IPS DF 19.7 (cell line): ENCODE results near the gene ARHGEF28.

Experiments
- DNase-seq: peaks from one replicate; pipeline ENCODE4 v3.0.0-alpha.2; 2013; ENCODE audit warnings: low read depth, low spot score

The ARHGEF28 gene

DNA sequence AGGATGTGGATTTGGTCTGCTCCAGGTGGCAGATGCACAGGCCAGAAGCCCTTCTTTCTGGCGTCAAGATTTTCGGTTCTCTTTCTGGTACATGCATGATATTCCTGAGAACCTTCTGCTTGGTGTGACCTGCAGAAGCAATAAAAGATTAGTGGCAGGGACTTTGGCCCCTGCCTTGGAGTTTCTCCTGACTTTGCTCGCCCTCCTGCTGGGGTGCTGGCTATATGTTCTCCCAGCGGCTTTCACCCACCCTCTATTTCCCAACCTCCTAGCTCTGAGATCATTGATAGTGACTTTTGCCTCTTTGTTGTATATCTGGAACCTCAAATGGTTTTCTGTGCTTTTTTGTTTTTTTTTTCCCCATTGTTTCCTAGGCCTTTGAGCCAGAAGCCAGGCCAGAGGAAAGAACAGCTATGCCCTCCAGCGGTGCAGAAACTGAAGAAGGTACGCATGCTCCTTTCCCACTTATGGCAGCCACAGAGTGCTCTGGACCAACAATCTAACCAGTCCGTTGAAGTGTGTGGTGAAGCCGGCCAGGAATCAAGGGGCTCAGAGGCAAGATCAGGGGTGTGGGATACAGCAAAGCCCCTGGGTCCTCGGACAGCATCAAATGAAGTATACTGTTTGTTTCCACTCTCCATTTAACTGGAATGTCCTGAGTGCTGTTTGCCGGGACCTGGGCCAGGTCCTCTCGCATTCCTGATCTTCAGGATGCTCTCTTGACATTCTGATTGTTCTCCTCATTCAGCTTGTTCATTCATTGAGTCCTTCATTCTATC, 154.5 kb downstream of the ARHGEF28 start:
- no peak for DNase-seq

- no peak for DNase-seq
Measured at GRCh38 chr5:73781107-73781768, 155.2 kb downstream of the ARHGEF28 start.

DNA sequence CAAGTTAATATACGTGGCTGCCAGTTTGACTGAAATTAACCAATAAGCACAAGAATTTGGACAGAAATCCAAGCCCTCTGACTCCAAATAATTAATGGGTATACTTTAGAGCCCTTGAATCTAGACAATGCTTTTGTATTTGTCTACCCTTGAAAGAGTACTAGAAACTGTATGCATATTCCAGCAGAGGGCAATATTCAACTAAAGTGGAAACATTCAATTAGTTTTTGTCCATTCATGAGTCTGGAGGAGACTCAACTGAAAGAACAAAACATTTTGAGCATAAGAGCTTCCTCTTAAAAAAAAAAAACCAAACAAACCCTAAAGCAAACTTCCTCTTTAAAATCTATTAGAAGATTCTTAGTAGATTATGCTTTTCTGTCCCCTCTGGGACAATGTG, 157.8 kb downstream of the ARHGEF28 start:
- no peak for DNase-seq

GRCh38 chr5:73786043-73786831, 160.2 kb downstream of the ARHGEF28 start:
- DNase-seq, result no peak

DNA sequence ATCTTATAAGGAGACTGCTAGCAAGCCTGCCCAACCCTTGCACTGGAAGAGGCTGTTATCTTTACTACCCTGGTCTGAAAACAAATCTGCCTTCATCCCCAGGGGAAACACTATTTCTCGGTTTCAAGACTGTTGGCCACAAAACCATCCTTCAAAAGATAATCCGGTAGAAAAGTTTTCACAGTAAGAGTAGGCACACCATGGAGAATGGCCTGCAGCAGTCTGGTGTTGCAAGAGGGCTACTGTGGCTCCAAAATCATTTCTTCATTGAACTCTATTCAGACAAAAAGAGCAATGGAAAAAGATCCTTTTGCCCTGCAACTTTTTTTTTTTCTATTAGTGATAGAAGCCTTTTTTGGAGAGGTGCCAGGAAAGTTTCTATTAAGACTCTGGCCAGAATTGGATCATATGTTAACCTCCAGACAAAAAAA, 163.9 kb downstream of the ARHGEF28 start:
- no peak for DNase-seq

GRCh38 chr5:73791389-73791788, 165.4 kb downstream of the ARHGEF28 start:
- no peak for DNase-seq

DNA sequence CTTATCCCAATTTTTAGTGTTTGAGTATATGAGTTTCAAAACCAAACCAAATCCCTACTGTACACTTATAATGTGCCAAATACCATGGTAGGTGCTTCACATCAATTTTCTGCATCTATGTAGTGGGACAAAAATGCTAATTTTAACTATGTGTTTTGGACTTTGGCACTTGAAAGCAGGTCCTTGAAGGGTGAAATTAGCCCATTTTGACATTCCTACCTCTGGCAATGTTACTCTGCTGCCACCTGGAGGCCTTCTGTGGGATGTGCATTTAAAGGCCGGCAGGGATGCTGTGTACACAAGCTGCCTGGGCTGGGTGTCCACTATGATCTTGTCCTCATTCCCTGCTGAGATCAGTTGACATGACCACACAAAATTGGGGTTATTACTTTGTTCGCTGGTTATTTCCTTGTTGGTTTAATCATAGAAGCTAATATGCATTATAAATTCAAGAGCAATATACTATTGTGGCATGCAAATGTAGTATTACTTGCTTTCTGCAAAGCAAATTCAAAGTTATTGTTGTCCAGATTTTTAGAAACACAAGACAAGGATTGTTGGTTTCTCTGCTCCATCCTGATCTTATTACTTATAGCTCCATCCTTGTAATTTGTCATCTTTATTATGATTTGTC, 166.8 kb downstream of the ARHGEF28 start:
- peak; percentile 42 for DNase-seq

- no peak for DNase-seq
Measured at GRCh38 chr5:73793911-73794310, 167.9 kb downstream of the ARHGEF28 start.

- no peak for DNase-seq
Measured at GRCh38 chr5:73796164-73797131, 170.5 kb downstream of the ARHGEF28 start.

DNA sequence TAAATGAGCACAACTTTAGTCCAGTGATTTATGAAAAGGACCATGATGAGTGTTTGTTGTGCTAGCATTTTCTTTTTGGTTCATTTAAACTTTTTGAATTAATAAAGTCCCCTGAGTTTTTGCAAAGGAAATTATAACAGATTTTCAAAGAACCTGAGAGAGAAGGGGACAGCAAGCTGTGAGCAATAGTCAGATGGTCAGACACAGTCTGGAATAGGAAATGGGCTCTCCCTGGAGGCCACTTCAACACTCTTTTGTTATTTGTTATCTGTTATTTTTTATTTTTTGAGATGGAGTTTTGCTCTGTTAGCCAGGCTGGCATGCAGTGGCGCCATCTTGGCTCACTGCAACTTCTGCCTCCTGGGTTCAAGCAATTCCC, 171.1 kb downstream of the ARHGEF28 start:
- DNase-seq, result no peak

DNA sequence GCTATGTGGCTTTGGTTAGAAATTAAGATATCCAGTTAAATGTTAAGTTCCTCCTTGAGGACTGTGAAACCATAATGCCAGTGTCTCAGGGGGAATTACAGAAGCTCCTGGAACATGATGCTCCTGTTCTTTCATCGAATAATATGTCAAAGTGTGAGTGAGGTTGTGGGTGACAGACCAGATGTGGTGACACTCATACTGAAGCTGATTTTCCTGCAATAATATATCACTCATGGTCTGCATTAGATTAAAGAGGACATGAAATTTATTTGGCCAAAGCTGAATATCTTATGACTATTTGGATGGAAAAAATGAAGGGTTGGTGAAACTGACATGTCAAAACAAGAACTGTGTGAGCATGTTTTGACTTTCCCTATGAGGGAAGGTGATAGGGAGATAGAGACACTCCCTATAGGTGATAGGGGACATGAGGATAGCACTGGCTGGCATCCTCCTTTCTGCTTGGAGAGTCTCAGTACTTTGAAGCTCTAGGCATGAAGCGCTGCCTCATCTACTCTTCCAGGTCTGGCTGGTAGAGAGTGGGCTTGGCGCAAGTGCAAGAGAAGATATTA, 173.5 kb downstream of the ARHGEF28 start:
- DNase-seq, result no peak

GRCh38 chr5:73801686-73802085, 175.7 kb downstream of the ARHGEF28 start:
- DNase-seq, result no peak

GRCh38 chr5:73805449-73805848, 179.5 kb downstream of the ARHGEF28 start:
- DNase-seq, result no peak

GRCh38 chr5:73808911-73809310, 182.9 kb downstream of the ARHGEF28 start:
- no peak for DNase-seq

DNA sequence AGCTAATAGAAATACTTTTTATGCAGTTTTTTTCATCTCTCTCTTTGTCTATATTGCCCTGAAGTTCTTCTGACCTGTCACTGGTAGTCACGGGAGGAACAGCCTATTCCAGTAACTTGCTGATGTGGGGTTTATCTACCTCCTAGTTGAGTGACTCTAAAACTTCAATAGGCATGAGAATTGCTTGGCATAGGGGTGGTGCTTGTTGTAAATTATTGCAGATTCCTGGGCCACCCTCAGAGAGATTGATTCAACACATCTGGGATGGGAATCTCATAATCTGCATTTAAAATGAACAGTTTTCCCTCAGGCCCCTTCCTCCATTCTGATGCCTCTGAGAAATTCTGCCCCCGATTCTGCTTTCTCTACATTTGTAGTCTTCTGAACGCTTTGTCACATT, 184.4 kb downstream of the ARHGEF28 start:
- DNase-seq, result no peak

GRCh38 chr5:73812457-73812856, 186.5 kb downstream of the ARHGEF28 start:
- DNase-seq, result no peak

GRCh38 chr5:73812962-73813588, 187.1 kb downstream of the ARHGEF28 start:
- no peak for DNase-seq

DNA sequence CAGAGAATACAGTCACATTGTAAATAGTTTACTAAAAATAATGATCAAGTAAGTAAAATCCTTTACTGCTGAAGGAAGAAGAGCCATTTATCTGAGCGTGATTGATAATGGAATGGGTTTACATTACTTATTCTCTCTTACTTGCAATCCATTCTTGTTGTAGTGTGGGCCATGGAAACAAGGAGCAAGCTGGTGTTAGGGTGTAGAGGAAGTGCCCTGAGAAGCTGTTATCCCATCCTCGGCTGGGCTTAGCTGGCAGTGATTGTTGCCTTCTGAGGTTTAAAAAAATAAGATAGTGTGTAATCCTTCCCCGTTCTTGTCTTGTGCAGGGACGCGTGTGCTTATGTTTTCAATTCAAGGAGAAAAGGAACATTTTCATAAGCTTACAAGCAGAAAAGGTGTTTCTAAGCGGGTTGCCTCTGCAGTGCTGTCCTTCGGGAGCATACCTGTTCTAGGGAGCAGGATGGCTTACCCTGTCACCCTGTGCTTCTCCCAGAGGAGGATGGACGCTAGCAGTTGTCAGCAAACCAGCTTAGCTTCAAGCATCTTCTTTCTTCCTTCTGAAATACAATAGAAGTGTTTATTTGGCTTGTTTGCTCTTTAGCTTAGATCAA, 188.3 kb downstream of the ARHGEF28 start:
- no peak for DNase-seq

- DNase-seq, result no peak
Measured at GRCh38 chr5:73815631-73816030, 189.6 kb downstream of the ARHGEF28 start.
